GM12878 (cell line): ENCODE data around the gene PCSK6.

Experiments used
- CTCF ChIP-seq, 3 experiments: IDR thresholded peaks in 2 of 3; conservative IDR thresholded peaks in 1 of 3; 2 replicates each; pipeline ENCODE4 v1.5.1; 2011; ENCODE audit warnings: low read depth in 3 of 3, low read length in 3 of 3, mild to moderate bottlenecking in 3 of 3, control low read depth in 2 of 3, moderate library complexity in 2 of 3, inconsistent platforms in 1 of 3, mixed read lengths in 1 of 3; ENCODE audit not compliant: control insufficient read depth in 2 of 3, insufficient read depth in 1 of 3; ENCODE audit errors: extremely low read depth in 1 of 3
- MAX ChIP-seq: IDR thresholded peaks from 2 replicates; pipeline ENCODE4 v1.6.1; 2012; ENCODE audit warnings: low read depth, low read length, improper control_type of control experiment

GRCh38 chr15:101326462-101327146 lies 162.9 kb downstream of the PCSK6 start:
- TF ChIP-seq CTCF (IDR thresholded peaks at IDR 0.05 in 2 of 3, conservative IDR thresholded peaks at IDR 0.05 in 1 of 3; ENCODE audit: control insufficient read depth in 2 of 3, extremely low read depth in 1 of 3, insufficient read depth in 1 of 3, low read depth in 3 of 3, low read length in 3 of 3) (no peak), MAX (no peak)
